ENCODE results near the gene LCN6. TPM values are rescaled to one million over a fixed set of nuclear protein-coding genes. Genes with fewer than 3 reads are reported as not detected.

LCN6 gene
- total RNA-seq, 2 donors from 2014 or later: 0.56 to 1.2 TPM

GRCh38 chr9:136732444-136733178 lies 15.7 kb downstream of the LCN6 start:
- Histone ChIP-seq H3K9ac (ENCODE audit: low read depth in 2 of 2, low read length in 2 of 2) (no peak overlapping the region), H3K4me3 (no peak overlapping the region), H3K9me3 (no peaks in the 10 kb centered on the region), H3K4me1 (no peaks in the 10 kb centered on the region), H3K27ac (no peak overlapping the region), H3K36me3 (no peaks in the 10 kb centered on the region), H3K27me3 (no peaks in the 10 kb centered on the region)
- no peak for DNase-seq
- intact Hi-C loops (cut with DNase I): no loop called here
- no peak for TF ChIP-seq CTCF (IDR thresholded peaks at IDR 0.05)

GRCh38 chr9:136729926-136730325 lies 18.4 kb downstream of the LCN6 start:
- Histone ChIP-seq H3K4me1 (peaks cover 10% of the 10 kb centered on the region), H3K4me3 (no peak overlapping the region), H3K27ac (no peak overlapping the region), H3K9ac (ENCODE audit: low read depth in 2 of 2, low read length in 2 of 2) (no peak overlapping the region), H3K27me3 (no peaks in the 10 kb centered on the region), H3K9me3 (no peaks in the 10 kb centered on the region), H3K36me3 (no peaks in the 10 kb centered on the region)
- intact Hi-C loops (cut with DNase I): no loop called here
- no peak for TF ChIP-seq CTCF (IDR thresholded peaks at IDR 0.05)
- no peak for DNase-seq

GRCh38 chr9:136729144-136729543 lies 19.2 kb downstream of the LCN6 start:
- no peak for TF ChIP-seq CTCF (IDR thresholded peaks at IDR 0.05)
- H3K9me3 ChIP-seq: no peaks in the 10 kb centered on the region
- DNase-seq: no peak
- H3K36me3 ChIP-seq: no peaks in the 10 kb centered on the region
- peaks cover 10% of the 10 kb centered on the region for H3K4me1 ChIP-seq
- no peaks in the 10 kb centered on the region for H3K27me3 ChIP-seq
- H3K27ac ChIP-seq: no peak overlapping the region
- intact Hi-C loops (cut with DNase I): no loop called here
- peak overlapping the region; percentile 90 for H3K4me3 ChIP-seq
- H3K9ac ChIP-seq (ENCODE audit: low read depth in 2 of 2, low read length in 2 of 2): peak overlapping the region; percentile 89 to 94

- Histone ChIP-seq H3K27ac (peak overlapping the region; percentile 46), H3K27me3 (no peaks in the 10 kb centered on the region), H3K4me1 (peaks cover 10% of the 10 kb centered on the region), H3K4me3 (peak overlapping the region; percentile 90), H3K9me3 (no peaks in the 10 kb centered on the region), H3K36me3 (peaks cover 5% of the 10 kb centered on the region), H3K9ac (ENCODE audit: low read depth in 2 of 2, low read length in 2 of 2) (peak overlapping the region; percentile 89 to 94)
- DNase-seq: no peak
- no peak for TF ChIP-seq CTCF (IDR thresholded peaks at IDR 0.05)
- intact Hi-C loops (cut with DNase I): no loop called here
These were observed 19.7 kb downstream of the LCN6 start for GRCh38 chr9:136728548-136729123.

GRCh38 chr9:136728080-136728547 lies 20.2 kb downstream of the LCN6 start:
- no peaks in the 10 kb centered on the region for H3K9me3 ChIP-seq
- peaks cover 6% of the 10 kb centered on the region for H3K36me3 ChIP-seq
- peak overlapping the region; percentile 46 for H3K27ac ChIP-seq
- no peaks in the 10 kb centered on the region for H3K27me3 ChIP-seq
- intact Hi-C loops (cut with DNase I): no loop called here
- peak overlapping the region; percentile 90 for H3K4me3 ChIP-seq
- TF ChIP-seq CTCF (IDR thresholded peaks at IDR 0.05): peak; percentile 90
- DNase-seq: peak; percentile 90
- peaks cover 10% of the 10 kb centered on the region for H3K4me1 ChIP-seq
- H3K9ac ChIP-seq (ENCODE audit: low read depth in 2 of 2, low read length in 2 of 2): peak overlapping the region; percentile 89 to 94

Measured in colonic mucosa (tissue), 4 donors.